HG02884 (cell line): ENCODE measurements around the gene ZSCAN5C.
"Not testable (repeated sequence)": the region's sequence is repeated elsewhere in the genome, so short reads cannot be mapped to it uniquely, and the experiment has no call there.

Experiments used
- ATAC-seq: cut with Tn5 transposase; IDR thresholded peaks from one replicate; pipeline ENCODE4 v1.9.1; 2021; ENCODE audit warnings: mild to moderate bottlenecking, moderate library complexity; ENCODE audit not compliant: unreplicated experiment

The ZSCAN5C gene

DNA sequence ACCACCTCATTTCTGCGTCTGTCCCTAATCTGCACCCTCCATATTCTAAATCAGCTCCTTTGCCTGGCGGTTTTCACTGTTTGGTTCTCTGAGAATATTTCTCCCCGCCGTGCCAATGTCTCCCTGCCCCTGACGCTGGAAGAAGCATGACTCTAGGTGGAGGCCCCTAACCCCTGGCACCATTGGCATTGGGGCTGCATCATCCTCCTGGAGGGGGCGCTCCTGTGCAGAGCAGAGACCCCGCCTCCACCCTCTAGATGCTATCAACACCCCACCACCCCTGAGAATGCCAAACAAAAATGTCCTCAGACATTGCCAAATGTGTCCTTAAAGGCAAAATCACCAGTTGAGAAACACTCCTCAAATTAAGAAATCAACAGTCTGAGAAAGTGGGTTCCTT, 11.0 kb upstream of the ZSCAN5C start:
- ATAC-seq = no peak

DNA sequence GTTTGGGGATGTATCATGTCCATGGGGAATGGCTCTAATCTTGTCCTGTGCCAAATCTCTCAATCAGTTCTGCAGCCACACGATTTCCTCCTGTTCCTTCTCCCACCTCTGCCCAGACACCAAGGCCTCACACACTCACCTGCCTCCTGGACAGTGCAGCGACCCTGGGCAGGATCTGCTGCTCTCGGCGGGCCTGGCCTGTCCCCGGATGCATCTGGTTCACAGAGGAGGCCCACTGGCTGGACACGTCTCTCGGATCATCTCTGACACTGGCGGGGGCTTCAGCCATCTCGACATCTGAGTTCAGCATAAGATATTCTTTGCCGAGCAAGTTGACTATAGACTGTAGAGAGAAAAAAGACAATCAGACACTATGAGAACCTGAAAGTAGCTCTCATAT, 10.4 kb upstream of the ZSCAN5C start:
- ATAC-seq = no peak

DNA sequence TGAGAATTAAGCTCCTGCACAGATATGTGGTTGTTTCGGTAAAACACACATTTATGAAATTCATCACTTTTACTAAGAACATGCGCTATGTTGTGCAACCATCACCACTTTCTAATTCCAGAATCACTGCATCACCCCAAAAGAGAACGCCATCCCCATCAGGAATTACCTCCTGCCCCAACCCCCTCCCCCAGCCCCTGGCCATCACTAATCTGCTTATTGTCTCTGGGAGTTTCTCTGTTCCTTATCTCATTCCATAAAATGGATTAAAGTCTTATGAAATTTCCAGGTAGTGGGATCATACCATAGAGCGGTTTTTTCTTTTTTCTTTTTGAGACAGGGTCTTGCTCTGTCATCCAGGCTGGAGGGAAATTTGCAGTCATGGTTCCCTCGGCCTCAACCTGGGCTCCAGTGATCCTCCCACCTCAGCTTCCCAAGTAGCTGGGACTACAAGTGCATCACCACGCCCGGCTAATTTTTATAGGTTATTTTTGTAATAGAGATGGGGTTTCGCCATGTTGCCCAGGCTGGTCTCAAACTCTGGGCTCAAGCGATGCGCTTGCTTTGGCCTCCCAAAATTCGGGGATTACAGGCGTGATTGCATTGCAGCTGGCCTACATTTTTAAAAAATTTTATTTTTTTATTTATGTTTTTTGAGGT, 8.0 kb upstream of the ZSCAN5C start:
- no peak for ATAC-seq

GRCh38 chr19:56197646-56198045, 4.4 kb upstream of the ZSCAN5C start, which contains the start of gene ZSCAN5B:
TSS of gene ZSCAN5B (minus strand) at chr19:56197783. CDS start at chr19:56193052, 4,731 bp downstream.
- ATAC-seq = not testable (repeated sequence)

DNA sequence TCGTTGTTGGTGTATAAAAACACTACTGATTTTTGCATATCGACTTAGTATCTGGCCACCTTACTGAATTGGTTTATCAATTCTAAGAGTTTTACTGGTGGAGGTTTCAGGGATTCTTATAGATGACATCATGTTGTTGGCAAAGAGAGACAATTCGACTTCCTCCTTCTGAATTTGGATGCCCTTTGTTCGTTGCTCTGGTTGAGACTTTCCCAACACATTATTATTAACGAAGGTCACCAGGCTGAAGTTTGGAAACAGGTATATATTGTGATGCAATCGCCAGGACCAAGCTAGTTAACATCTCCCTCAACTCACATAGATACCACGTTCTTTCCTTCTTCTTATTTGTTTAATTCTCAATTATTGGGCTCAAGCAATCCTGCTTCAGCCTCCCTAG, 2.4 kb upstream of the ZSCAN5C start:
- no peak for ATAC-seq

- ATAC-seq = not testable (repeated sequence)
These were observed 5.5 kb downstream of the ZSCAN5C start for GRCh38 chr19:56207581-56207980.

GRCh38 chr19:56209091-56209490, 7.0 kb downstream of the ZSCAN5C start:
- no peak for ATAC-seq

DNA sequence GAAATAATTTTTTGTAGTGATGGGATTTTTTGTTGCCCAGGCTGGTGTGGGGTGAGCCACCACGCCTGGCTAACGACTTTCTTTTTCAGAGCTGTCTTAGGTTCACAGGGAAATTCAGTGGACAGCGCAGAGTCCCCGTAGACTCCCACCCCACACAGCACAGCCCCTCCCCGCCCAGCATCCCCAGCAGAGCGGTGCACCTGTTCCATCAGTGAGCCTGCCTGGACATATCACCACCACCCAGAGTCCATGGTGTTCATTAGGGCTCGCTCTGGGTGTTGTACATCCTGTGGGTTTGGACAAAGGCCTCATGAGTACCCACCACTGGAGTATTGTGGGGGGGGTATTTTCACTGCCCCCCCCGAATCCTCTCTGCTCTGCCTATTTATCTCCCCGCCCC, 8.0 kb downstream of the ZSCAN5C start:
- ATAC-seq = not testable (repeated sequence)

DNA sequence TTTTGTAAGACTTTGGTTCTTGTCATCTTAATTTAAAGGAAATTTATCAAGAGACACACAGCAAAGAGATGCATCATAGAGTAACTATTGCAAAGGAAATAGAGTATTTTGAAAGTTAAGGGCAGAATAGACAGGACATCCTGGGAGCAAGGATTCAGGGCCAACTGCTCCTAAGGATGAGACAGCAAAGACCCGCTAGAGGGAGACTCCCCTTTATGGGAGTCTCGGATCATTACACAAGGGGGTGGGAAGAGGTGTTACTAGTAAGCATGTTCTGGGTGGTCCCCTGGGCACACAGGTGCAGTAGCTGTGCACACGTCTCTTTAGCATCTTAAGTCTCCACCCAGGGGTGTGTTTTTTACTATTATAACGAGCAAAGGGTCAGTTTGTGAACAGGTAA, 9.6 kb downstream of the ZSCAN5C start:
- ATAC-seq = no peak

GRCh38 chr19:56217039-56217949, 15.2 kb downstream of the ZSCAN5C start:
- no peak for ATAC-seq

- no peak for ATAC-seq
These were observed 16.9 kb downstream of the ZSCAN5C start for GRCh38 chr19:56218961-56219360.

GRCh38 chr19:56221442-56221841, 19.4 kb downstream of the ZSCAN5C start:
- not testable (repeated sequence) for ATAC-seq

GRCh38 chr19:56221851-56222250, 19.8 kb downstream of the ZSCAN5C start:
- no peak for ATAC-seq

DNA sequence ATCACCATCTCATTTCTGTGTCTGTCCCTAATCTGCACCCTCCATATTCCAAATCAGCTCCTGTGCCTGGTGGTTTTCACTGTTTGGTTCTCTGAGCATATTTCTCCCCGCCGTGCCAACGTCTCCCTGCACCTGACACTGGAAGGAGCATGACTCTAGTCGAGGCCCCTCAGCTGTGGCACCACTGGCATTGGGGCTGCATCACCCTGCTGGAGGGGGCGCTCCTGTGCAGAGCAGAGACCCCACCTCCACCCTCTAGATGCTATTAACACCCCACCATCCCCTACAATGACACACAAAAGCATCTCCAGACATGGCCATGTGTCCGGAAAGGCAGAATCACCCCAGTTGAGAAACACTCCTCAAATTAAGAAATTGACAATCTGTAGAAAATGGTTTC, 20.8 kb downstream of the ZSCAN5C start:
- no peak for ATAC-seq

DNA sequence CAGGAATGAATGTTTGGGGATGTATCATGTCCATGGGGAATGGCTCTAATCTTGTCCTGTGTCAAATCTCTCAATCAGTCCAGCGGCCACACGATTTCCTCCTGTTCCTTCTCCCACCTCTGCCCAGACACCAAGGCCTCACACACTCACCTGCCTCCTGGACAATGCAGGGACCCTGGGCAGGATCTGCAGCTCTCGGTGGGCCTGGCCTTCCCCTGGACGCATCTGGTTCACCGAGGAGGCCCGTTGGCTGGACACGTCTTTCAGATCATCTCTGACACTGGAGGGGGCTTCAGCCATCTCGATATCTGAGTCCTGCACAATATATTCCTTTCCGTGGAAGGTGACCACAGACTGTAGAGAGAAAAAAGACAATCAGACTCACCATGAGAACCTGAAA, 21.4 kb downstream of the ZSCAN5C start:
- no peak for ATAC-seq

- ATAC-seq = no peak
These were observed 43.2 kb downstream of the ZSCAN5C start for GRCh38 chr19:56245121-56245740.

- ATAC-seq = not testable (repeated sequence)
These were observed 43.7 kb downstream of the ZSCAN5C start for GRCh38 chr19:56245764-56246163.

GRCh38 chr19:56248736-56249338, 46.8 kb downstream of the ZSCAN5C start:
- not testable (repeated sequence) for ATAC-seq

GRCh38 chr19:56252699-56253422, 50.8 kb downstream of the ZSCAN5C start:
- ATAC-seq = no peak

GRCh38 chr19:56253737-56254136, 51.7 kb downstream of the ZSCAN5C start:
- ATAC-seq = no peak

GRCh38 chr19:56258272-56258671, 56.2 kb downstream of the ZSCAN5C start:
- no peak for ATAC-seq
